PFSK-1 (cell line): ENCODE results near the gene TSPO2.
A peak's percentile ranks its signal among the peaks of the same experiment; 100 is the strongest.

Experiments
- FOXP2 ChIP-seq: optimal IDR thresholded peaks from 2 replicates; pipeline ENCODE3; 2011; ENCODE audit warnings: borderline replicate concordance, control low read depth, inconsistent platforms; ENCODE audit not compliant: insufficient read depth; ENCODE audit errors: extremely low read length, extremely low read depth
- POLR2AphosphoS5 ChIP-seq: IDR thresholded peaks from 2 replicates; pipeline ENCODE4 v1.6.1; 2012; ENCODE audit warnings: low read depth, mild to moderate bottlenecking, control low read depth, low read length, moderate library complexity
- REST ChIP-seq, 2 experiments: IDR thresholded peaks; 2 replicates each; pipeline versions ENCODE4 v1.6.1 to v1.8.0; 2011 to 2012; ENCODE audit warnings: low read depth in 2 of 2, low read length in 2 of 2, control low read depth in 1 of 2, inconsistent platforms in 1 of 2, mild to moderate bottlenecking in 1 of 2, moderate library complexity in 1 of 2; ENCODE audit not compliant: insufficient read depth in 1 of 2
- SIN3A ChIP-seq: IDR thresholded peaks from 2 replicates; pipeline ENCODE4 v1.6.1; 2012; ENCODE audit warnings: mild to moderate bottlenecking, low read length, moderate library complexity, borderline replicate concordance; ENCODE audit not compliant: insufficient read depth
- TAF1 ChIP-seq: IDR thresholded peaks from 2 replicates; pipeline ENCODE4 v1.6.1; 2012; ENCODE audit warnings: low read length, control low read depth, borderline replicate concordance; ENCODE audit not compliant: insufficient read depth

The TSPO2 gene

DNA sequence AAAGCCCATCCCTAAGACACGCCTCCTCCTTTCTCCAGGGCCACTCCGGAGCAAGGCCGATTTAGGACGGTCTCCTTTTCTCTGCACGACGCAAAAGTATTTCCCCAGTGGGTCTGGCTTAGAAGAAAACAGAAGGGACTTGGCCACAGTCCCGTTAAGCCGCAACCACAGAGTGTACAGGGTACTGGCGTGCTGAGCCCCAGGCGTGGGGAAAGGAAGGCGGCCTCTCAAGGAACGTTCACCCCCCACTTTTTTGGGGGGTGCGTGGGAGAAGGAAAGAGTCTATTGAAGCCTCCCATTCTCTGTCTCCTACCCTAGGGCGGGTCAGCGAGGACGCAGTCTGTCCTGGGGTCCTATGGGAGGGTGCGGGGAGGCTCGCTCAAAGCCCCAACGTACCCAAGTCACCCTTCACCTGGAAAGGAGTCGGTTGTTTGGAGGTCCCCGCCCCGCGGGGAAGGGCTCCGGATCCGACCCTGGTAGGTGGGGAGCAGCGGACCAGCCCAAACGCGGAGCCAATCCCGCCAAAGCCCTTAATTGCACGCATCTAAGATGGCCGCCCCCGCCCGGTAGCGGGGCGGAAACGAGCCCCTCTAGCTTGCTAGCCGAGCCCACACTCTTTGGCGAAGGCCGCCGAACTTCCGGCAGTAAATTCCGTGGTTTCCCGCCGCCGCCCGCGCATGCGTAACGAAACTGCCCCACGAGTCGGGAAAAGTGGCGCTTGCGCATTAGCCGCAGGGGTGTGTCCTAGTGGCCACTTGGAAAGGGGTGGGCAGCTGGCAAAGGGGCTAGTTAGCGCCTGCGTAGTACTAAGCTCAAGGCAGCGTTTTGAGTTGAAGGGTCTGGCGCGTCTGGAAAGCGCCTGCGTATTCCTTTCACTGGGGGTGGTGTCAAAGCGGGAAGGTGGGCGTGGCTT, 29.9 kb downstream of the TSPO2 start, which contains the start of gene OARD1:
TSS of gene OARD1 (minus strand) at position 434 of the 913 bp plus-strand sequence. CDS start 722 bp downstream, outside the sequence.
- TF ChIP-seq TAF1: peak; percentile 84; the same call in 1 of the 2 replicates
- TF ChIP-seq SIN3A: peak; percentile 61; the same call in 1 of the 2 replicates
- TF ChIP-seq POLR2AphosphoS5: peak; percentile 92
- TF ChIP-seq REST (IDR thresholded peaks at IDR 0.05; ENCODE audit: insufficient read depth in 1 of 2, low read depth in 2 of 2, low read length in 2 of 2): peak in 1 of 2 experiments; percentile 20; a peak in 1 of 4 replicates
- TF ChIP-seq FOXP2: no peak

DNA sequence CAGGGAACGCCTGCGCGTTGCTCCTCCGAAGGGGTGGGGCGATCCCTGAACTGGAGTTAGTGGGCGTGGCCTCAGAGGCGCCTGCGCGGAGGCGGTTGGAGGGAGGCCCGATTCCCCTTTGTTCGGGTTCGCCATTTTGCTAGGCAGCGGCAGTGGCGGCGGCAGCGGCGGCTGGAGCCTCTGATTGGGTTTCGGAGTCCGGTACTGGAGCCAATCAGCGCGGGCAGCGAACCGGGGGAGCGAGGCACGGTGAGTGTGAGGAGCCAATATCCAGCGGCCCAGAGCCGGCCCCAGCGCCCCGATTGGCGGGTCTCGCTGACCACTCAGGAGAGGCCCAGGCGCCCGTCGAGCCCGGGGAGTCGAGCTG, 30.6 kb downstream of the TSPO2 start, which contains the start of gene NFYA:
TSS of gene NFYA (plus strand) at position 139 of the 367 bp plus-strand sequence. CDS start 6,116 bp downstream, outside the sequence.
- TF ChIP-seq POLR2AphosphoS5 (no peak), SIN3A (no peak), TAF1 (no peak; the same call in none of the 2 replicates), FOXP2 (peak; percentile 65), REST (IDR thresholded peaks at IDR 0.05; ENCODE audit: insufficient read depth in 1 of 2, low read depth in 2 of 2, low read length in 2 of 2) (no peak)

DNA sequence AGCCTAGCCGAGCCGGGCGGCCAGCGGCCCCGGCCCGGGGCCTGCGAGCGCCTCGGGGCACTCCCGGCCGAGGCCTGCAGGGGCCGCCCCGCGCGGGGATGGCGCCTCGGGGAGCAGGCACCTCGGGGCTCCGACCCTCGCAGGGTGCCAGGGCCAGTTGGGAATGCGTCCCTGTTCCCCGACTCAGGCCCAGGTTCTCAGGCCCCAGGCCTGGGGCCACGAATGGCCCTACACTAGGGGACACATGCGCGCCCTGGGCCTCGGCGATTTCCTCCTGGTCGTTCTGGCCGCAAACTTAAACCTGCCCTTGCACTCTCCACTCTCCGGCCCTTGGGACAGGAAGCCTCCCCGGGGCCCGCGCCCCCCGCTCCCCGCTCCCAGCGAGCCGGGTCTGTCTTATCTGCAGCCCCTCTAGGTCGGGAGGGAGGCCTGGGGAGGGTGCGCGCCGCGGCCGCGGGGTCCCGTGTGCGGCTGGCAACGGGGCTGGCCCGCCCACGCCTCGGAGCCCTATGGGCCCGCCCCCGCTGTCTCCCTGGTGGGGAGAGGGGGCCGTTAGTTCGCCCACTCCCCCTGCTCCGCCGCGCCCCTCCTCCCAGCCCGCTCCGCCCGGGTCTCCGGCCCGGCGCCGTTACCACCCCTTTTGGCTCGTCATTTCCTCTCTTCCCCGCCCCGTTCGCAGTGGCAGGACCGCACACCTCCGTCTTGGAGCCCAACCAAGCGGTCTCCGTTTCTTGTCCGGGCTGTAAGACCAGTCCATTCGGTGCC, 31.1 kb downstream of the TSPO2 start:
- TF ChIP-seq REST (IDR thresholded peaks at IDR 0.05; ENCODE audit: insufficient read depth in 1 of 2, low read depth in 2 of 2, low read length in 2 of 2): no peak
- TF ChIP-seq SIN3A: peak; percentile 77; the same call in 1 of the 2 replicates
- TF ChIP-seq POLR2AphosphoS5: peak; percentile 78
- peak; percentile 1 for TF ChIP-seq FOXP2
- TF ChIP-seq TAF1: peak; percentile 82

DNA sequence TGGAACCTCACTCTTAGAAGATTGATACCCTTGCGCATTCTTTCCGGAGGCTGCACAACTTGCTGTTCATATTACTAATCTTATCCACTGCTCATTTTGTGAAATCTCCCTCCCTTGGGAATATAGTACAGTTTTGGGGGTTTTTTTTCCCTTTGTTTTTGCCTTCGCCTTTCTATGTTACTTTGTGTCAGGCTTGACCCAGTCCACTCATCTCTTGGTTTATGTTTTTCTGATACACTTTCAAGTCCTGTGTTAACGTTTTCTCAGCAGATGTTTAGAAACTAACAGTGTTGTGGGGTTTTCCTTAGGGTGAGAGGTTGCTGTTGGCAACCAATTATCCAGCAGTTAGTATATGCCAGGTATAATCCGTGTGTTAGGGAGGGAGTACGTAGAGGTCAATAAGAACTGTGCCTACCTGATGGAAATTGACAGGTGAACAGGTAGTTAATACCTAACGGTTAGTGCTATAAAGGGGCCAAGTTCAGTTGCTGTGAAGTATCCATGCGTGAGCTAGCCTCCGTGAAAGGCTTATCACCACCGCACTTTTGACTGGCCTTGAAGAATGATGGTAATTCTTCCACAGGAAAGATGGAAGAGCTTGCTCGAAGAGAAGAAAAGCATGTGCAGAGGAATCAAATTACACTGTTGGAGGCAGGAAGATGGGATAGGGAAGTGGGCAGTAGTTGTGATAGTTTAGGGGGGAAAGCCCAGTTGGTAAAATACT, 31.9 kb downstream of the TSPO2 start:
- TF ChIP-seq FOXP2 (no peak), REST (IDR thresholded peaks at IDR 0.05; ENCODE audit: insufficient read depth in 1 of 2, low read depth in 2 of 2, low read length in 2 of 2) (no peak), POLR2AphosphoS5 (no peak), SIN3A (no peak), TAF1 (no peak)
